GM19025 (cell line): ENCODE data around the gene CPZ.

Source experiments
- ATAC-seq: cut with Tn5 transposase; IDR thresholded peaks from one replicate; pipeline ENCODE4 v1.9.1; 2021; ENCODE audit warnings: mild to moderate bottlenecking, low read depth, moderate library complexity; ENCODE audit not compliant: unreplicated experiment

The CPZ gene

GRCh38 chr4:8592366-8593263, at the start of gene CPZ:
Gene CPZ, plus strand, starts transcription at chr4:8592765. Its CDS starts 69 bp downstream, at chr4:8592834.
- no peak for ATAC-seq

DNA sequence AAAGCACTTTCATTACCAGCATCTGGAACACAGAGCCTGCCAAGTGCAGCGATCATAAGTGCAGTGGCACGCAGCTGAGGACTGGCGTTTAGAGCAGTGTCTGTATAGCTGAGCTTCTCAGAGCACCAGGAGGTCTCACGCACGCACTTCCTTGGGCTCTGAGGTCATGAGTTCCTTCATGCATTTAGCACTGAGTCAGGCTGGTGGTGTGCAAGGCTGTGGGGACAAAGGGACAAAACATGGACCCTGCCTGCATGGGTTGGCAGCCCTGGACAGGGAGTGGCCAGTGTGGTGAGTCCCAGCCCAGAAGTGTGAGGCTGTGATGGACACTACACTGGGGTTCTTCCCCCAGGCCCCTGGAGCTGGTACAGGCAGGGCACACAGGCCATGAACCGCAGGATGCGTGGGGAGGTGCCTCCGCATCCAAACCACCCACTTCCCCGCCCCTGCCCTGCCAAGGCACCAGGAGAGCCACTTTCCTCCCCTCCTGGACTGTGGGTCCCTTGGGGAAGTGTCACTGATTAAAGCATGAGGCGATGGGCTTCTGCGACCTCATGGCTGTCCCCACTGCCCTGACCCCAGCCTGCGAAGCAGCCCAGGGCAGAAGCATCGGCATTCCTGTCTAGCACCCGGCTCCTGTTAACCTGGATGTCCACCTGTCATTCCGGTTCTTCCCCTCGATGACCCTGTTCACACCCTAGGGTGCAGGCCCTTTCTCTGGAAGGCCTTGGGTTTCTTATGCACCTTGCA, 49.6 kb upstream of the CPZ start:
- no peak for ATAC-seq

- ATAC-seq: no peak
These were observed 48.9 kb upstream of the CPZ start for GRCh38 chr4:8543623-8544022.

- no peak for ATAC-seq
These were observed 48.3 kb upstream of the CPZ start for GRCh38 chr4:8544282-8544681.

- no peak for ATAC-seq
These were observed 47.7 kb upstream of the CPZ start for GRCh38 chr4:8544741-8545438.

DNA sequence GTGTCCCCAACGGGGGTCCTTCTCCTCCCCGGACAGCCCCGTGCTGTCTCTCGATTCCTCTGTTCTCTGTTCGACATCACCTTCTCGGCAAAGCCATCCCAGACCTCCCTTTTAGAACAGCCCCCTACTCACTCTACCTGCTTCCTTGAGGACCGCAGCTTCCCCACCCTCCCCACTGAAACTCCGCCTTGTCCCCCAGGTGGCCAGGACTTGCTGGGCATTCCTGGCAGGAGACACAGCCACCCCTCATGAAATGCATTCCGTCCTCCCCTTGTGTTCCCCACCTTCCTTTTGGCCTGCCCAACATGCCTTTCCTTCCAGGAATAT, 47.2 kb upstream of the CPZ start:
- ATAC-seq: no peak

GRCh38 chr4:8546766-8547107, 45.8 kb upstream of the CPZ start:
- ATAC-seq: no peak

GRCh38 chr4:8547108-8547911, 45.3 kb upstream of the CPZ start:
- ATAC-seq: no peak

DNA sequence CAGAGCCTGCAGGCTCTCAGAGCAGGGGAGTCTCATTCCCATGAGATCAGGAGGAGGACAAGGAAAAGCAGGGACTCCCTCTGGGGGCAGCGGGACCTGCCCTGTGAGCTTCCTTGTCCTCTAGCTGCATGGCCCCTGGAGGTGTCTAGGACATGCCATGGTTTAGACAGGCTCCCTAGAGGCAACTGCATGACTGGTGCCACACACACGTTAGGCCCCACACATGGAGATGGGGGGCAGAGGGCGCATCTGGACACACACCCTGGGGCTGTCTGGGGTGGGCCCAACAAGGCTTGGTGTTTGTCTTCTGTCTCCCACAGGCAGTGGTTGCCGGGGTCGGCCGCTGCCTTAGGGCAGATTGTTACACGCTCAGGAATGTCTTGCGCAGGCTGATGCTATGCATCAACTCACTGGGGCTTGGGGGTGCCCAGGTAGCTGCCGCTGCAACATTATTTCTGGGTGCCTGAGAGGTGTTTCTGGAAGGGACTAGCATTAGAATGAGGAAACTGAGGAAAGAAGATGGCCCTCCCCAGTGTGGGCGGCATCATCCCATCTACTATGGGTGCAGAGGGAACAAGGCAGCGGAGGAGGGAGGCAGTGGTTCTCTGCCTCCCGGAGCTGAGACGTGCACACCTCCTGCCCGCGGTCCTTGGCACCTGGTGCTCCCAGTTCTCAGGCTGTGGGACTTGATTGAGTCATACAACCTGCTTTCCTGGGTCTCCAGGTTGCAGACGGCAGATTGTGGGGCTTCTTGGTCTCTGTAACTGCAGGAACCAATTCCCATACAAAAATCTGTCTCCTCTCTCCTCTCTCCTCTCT, 44.4 kb upstream of the CPZ start:
- ATAC-seq: no peak

DNA sequence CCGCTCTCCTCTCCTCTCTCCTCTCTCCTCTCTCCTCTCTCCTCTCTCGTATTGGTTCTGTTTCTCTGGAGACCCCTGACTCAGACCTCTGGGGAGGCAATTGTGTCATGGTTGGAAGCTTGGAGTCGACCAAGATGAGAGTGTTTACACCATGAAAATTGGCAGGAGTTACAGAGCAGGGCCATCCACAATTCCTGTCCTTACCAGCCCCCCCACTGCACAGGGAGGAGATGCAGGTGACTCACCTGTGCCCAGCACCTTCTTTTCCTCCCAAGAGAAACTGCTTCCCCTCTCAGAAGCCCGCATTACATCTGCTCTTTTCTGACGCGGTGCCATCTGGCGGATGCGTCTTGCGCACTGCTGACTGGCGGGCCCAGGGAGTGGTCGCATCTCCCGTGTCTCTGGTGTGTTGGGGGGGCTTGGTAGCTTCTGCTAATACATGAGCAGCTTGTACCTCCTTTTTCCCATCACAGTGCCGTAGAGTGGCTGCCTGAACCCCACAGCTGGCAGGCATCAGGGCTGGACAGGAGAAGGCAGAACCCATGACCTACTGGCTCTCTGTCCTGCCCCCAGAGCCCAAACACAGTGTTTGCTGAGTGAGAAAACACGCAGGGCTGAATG, 43.7 kb upstream of the CPZ start:
- no peak for ATAC-seq

DNA sequence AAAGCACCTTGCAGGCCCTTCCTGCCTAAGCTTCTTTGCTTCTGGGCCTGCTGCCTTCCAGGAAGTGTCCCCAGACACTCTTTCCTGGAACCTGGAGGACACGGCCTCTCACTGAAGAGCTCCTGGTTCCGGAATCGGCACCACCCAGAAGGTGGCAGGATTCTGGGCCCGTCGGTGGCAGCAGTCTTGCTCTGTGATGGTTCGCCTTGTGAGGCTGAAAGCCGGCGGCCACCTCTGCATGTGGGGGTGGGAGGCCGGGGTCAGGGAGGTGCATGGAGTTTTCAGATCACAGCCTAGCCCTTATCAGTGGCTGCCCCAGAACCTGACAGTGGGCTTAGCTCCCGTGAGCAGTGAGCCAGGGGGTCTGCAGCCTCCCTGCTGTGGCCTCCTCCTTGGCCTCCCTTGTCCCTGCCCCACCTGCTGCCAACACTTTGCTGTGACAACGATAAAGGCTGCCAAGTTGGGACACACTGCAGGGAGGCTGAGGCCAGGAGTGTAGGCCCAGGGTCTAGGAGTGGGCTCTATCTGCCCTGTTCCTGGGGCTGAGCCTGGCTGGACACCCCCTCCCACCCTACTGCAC, 43.1 kb upstream of the CPZ start:
- ATAC-seq: no peak

DNA sequence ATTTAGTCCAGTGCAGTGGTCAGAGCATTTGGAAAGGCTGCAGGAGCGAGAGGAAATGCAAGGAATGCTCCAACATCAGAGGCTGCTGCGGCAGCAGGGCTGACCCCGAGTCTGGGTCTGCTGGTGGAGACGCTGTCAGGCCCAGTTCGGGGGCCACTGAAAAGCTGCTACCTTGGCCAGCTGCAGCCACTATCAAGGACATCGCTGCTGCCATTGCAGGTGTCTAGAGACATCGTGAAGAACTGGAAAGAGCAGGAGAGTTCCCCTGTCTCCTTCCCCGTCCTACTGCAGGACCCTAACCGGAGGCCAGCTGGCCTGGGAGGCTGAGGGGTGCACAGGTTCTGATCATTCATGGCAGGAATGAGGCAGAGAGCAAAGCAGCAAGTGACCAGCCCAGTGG, 41.9 kb upstream of the CPZ start:
- no peak for ATAC-seq

DNA sequence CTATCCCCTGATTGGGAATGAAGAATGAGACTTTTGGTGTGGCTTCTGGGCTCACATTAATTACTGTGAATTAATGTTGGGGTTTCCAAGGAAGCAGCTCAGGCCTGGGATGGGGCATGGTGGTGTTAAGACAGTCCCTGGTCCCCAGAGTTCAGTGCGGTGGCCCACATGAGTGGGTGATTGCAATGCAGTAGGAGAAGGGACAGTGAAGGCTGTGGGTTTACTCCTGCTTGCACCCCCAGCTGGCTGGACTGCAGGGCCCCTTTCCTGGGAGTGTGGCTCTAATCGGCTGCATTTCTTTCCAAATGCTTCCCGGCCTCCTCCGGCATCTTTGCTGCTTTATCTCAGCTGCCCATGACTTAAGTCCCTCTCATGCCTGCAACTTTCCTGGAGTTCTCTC, 40.5 kb upstream of the CPZ start:
- ATAC-seq: no peak

- no peak for ATAC-seq
These were observed 39.9 kb upstream of the CPZ start for GRCh38 chr4:8552581-8553205.

DNA sequence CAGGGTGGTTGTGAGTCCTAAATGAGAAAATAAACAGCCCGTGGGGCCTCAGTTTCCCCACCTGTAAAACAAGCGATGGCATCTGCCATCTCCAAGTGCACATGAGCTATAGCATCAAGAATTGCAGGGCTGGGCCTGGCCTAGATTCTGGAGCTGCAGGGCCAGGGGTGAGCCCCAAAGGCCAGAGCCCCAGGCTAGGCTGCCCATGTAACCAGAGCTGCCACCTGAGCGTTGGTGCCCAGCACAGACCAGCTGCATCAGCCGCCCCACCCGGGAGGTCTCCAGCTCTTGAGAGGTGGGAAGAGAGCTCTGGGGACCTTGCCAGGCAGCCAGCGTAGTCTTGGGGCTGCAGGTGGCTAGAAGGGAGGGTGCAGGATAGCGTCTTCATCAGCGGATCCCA, 39.3 kb upstream of the CPZ start:
- no peak for ATAC-seq

DNA sequence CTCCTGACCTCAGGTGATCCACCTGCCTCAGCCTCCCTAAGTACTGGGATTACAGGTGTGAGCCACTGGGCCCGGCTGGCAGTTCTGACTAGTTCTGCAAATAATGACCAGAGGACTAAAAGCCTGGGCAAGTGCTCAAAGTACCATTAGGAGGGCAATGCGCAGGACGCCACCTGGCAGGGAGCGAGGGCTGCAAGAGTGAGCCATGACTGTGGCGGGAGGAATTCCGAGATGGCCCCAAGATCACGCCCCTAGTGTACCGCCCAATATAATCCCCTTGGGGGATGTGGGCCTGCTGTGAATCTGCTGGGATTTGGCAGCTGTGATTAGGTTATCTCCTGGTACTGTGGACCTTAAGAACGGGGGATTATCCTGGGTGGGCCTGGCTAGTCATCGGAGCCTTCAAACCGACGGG, 38.6 kb upstream of the CPZ start:
- ATAC-seq: no peak

DNA sequence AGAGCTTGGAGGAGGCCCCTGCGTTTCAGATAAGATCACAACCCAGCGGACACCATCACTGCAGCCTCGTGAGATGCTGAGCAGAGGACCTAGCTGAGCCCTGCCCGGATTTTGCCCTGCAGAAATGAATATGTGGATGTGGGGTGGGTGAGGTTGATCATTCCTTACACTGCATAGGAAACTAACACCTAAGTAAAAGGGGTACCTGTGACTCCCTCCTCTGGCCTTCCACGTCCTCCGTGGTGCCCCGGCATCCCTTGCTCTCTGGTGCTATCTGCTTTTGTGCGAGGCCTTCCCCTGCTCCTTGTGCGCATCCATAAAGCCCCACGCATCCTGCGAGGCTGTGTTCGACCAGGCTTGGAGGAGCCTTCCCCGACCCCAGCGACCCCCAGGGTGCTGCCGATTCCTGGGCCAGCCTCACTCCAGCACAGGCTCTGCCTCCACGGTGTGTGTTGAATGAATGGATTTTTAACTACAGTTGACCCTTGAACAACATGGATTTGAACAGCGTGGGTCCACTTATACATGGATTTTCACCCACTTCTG, 37.9 kb upstream of the CPZ start:
- no peak for ATAC-seq

- ATAC-seq: no peak
These were observed 36.8 kb upstream of the CPZ start for GRCh38 chr4:8555716-8556115.
